Neural crest cell (in vitro differentiated cells): Measurements from ENCODE around the gene PDZRN4. TPM values are rescaled to one million over a fixed set of nuclear protein-coding genes. Genes with fewer than 3 reads are reported as not detected.

ENCODE experiments used
- DNase-seq: peaks from one replicate; pipeline ENCODE4 v3.0.0; 2021; ENCODE audit warnings: low read depth, mixed read lengths, low spot score
- H3K27ac Mint-ChIP-seq: one replicate; pipeline ENCODE4 v1.8.0; 2021; ENCODE audit warnings: mild to moderate bottlenecking, mixed read lengths; ENCODE audit not compliant: unreplicated experiment
- H3K27me3 Mint-ChIP-seq: 2 replicates; pipeline ENCODE4 v1.8.0; 2021; ENCODE audit warnings: low read depth, mild to moderate bottlenecking, mixed read lengths
- H3K36me3 Mint-ChIP-seq: 2 replicates; pipeline ENCODE4 v1.8.0; 2021; ENCODE audit warnings: low read depth, mild to moderate bottlenecking, mixed read lengths
- H3K4me1 Mint-ChIP-seq: 2 replicates; pipeline ENCODE4 v1.8.0; 2021; ENCODE audit warnings: mixed read lengths
- H3K4me3 Mint-ChIP-seq: one replicate; pipeline ENCODE4 v1.8.0; 2021; ENCODE audit warnings: mild to moderate bottlenecking, mixed read lengths
- H3K9me3 Mint-ChIP-seq: 2 replicates; pipeline ENCODE4 v1.8.0; 2021; ENCODE audit warnings: mixed read lengths
- total RNA-seq: library from RNA; stranded (reverse); gene quantifications from 2 replicates; pipeline ENCODE4 v1.2.1, GENCODE V29; 2021
- TF ChIP-seq, protein P1 (sequence below): fragments of 200-600 bp; sonication (generic); conservative IDR thresholded peaks from 2 replicates; pipeline ENCODE4 v1.5.0; 2021; ENCODE audit warnings: antibody characterized with exemption, mild to moderate bottlenecking

The PDZRN4 gene
- total RNA-seq, 1 donor from 2014 or later: 2.5 TPM

DNA sequence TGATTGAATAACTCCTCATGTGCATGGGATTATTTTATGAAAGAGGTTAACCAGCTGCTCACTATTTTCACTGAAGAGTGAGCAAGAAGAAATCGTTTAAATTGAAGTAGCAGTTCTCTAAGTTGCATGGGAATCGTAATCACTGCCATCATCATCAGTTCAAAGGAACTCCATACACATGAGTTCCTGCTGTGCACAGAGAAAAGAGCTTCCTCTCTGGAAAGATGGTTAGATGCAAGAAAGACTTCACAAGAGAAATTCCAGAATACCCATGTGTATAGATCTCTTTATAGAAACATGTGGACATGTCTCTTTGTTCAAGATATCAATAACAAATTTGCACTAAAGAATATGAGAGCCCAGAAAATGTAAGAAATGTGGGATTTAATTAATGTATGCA lies 291.3 kb downstream of the PDZRN4 start:
- no peaks in the 10 kb centered on the region for H3K9me3 Mint-ChIP-seq
- H3K4me1 Mint-ChIP-seq: peaks cover 15% of the 10 kb centered on the region
- no peak for DNase-seq
- H3K27me3 Mint-ChIP-seq: no peaks in the 10 kb centered on the region
- H3K36me3 Mint-ChIP-seq: no peaks in the 10 kb centered on the region
- TF ChIP-seq, protein P1, sequence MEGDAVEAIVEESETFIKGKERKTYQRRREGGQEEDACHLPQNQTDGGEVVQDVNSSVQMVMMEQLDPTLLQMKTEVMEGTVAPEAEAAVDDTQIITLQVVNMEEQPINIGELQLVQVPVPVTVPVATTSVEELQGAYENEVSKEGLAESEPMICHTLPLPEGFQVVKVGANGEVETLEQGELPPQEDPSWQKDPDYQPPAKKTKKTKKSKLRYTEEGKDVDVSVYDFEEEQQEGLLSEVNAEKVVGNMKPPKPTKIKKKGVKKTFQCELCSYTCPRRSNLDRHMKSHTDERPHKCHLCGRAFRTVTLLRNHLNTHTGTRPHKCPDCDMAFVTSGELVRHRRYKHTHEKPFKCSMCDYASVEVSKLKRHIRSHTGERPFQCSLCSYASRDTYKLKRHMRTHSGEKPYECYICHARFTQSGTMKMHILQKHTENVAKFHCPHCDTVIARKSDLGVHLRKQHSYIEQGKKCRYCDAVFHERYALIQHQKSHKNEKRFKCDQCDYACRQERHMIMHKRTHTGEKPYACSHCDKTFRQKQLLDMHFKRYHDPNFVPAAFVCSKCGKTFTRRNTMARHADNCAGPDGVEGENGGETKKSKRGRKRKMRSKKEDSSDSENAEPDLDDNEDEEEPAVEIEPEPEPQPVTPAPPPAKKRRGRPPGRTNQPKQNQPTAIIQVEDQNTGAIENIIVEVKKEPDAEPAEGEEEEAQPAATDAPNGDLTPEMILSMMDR: no peak
- H3K27ac Mint-ChIP-seq: no peak overlapping the region
- H3K4me3 Mint-ChIP-seq: no peak overlapping the region

DNA sequence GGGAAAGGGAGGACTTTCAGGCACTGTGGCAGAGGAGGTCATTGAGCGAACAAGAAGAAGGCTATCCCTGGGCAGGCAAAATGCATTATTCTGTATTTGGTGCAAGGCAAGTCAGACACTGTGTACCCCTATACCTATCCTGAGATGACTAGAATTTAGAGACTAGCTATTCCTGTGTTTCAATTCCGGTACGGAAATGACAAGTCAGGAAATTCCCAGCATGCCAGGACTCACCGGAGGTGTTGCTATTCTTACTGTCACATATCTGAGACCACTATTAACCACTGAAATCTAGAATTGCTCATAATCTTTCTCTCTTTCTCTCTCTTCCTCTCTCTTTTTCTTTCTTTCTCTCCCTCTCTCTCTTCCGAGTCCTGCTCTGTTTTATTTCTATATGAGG lies 297.1 kb downstream of the PDZRN4 start:
- H3K27me3 Mint-ChIP-seq: no peaks in the 10 kb centered on the region
- no peaks in the 10 kb centered on the region for H3K9me3 Mint-ChIP-seq
- no peaks in the 10 kb centered on the region for H3K36me3 Mint-ChIP-seq
- TF ChIP-seq, protein P1: no peak
- H3K4me3 Mint-ChIP-seq: no peak overlapping the region
- H3K27ac Mint-ChIP-seq: no peak overlapping the region
- DNase-seq: no peak
- no peaks in the 10 kb centered on the region for H3K4me1 Mint-ChIP-seq

DNA sequence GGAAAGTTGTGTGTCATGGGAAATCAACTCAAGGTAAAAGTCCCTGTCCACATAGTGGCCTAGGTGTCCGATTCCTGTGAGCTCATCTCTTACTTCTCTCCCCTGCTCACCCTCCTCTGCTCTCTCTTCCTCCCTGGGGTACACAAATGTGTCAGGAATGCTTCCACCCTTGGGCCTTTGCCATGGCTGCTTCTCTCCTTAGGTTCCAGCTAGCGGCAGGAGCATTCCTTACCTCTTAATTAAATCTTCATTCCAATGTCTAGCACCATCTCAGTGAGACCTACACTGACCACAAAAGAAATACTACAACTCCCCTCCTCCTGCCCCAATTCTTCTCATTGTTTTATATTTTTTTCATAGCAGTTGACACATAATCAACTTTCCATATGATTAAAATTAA lies 298.6 kb downstream of the PDZRN4 start:
- H3K36me3 Mint-ChIP-seq: no peaks in the 10 kb centered on the region
- no peak overlapping the region for H3K27ac Mint-ChIP-seq
- no peaks in the 10 kb centered on the region for H3K27me3 Mint-ChIP-seq
- no peaks in the 10 kb centered on the region for H3K9me3 Mint-ChIP-seq
- no peak for DNase-seq
- no peak overlapping the region for H3K4me3 Mint-ChIP-seq
- TF ChIP-seq, protein P1: no peak
- no peaks in the 10 kb centered on the region for H3K4me1 Mint-ChIP-seq

GRCh38 chr12:41496009-41496408 lies 307.9 kb downstream of the PDZRN4 start:
- Mint-ChIP-seq H3K4me3 (no peak overlapping the region), H3K4me1 (peaks cover 47% of the 10 kb centered on the region), H3K36me3 (no peaks in the 10 kb centered on the region), H3K9me3 (no peaks in the 10 kb centered on the region), H3K27ac (no peak overlapping the region), H3K27me3 (no peaks in the 10 kb centered on the region)
- TF ChIP-seq, protein P1: no peak
- DNase-seq: no peak

- Mint-ChIP-seq H3K27ac (no peak overlapping the region), H3K36me3 (no peaks in the 10 kb centered on the region), H3K4me1 (peaks cover 43% of the 10 kb centered on the region), H3K27me3 (no peaks in the 10 kb centered on the region), H3K4me3 (no peak overlapping the region), H3K9me3 (no peaks in the 10 kb centered on the region)
- TF ChIP-seq, protein P1: no peak
- no peak for DNase-seq
These were observed 309.3 kb downstream of the PDZRN4 start for GRCh38 chr12:41497409-41497808.

DNA sequence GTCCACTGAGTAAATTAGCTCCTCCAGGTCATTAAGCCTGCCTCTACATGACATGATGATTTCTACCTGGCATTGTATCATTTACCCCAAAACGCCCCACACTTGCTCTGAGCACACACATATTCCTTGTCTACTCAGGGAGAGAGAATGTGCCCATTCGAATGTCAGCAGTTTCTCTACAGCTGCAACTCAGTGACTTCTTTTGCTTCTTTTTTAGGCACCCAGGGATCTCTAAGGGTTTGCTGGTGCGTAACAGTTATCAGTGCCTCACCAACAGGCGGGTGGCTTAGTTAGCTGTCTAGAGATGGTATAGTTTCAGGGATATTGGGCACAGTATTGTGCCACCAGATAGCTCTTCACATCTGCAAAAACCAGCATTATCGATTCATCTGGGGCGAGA lies 316.9 kb downstream of the PDZRN4 start:
- no peak overlapping the region for H3K27ac Mint-ChIP-seq
- no peaks in the 10 kb centered on the region for H3K4me1 Mint-ChIP-seq
- H3K36me3 Mint-ChIP-seq: no peaks in the 10 kb centered on the region
- no peak for DNase-seq
- H3K27me3 Mint-ChIP-seq: no peaks in the 10 kb centered on the region
- no peaks in the 10 kb centered on the region for H3K9me3 Mint-ChIP-seq
- TF ChIP-seq, protein P1: no peak
- no peak overlapping the region for H3K4me3 Mint-ChIP-seq
